HepG2 (cell line): ENCODE data around the gene HHATL. TPM values are rescaled to one million over a fixed set of nuclear protein-coding genes. Genes with fewer than 3 reads are reported as not detected.

Experiments
- ATAC-seq: fragments of 200-7000 bp; cut with Tn5 transposase; 3 replicates; pipeline ENCODE4 v1.9.1; 2020; ENCODE audit warnings: mild to moderate bottlenecking, moderate library complexity
- BruUV-seq: library from RNA; stranded (reverse); fragments of 400-500 nt; replicated peaks from 2 replicates; lab custom pipeline; 2021; lab: Mats Ljungman, UMichigan
- CTCF ChIA-PET: fragments of 300-600 bp; formaldehyde crosslinking; extraction: SDS; loops from one replicate; lab custom pipeline; 2021; ENCODE audit warnings: low total read pairs, inconsistent platforms, low intra/inter-chr PET ratio; lab: Yijun Ruan, JAX
- POLR2A ChIA-PET: fragments of 350-600 bp; sonication (Branson Sonifier 250); formaldehyde crosslinking; loops from one replicate; lab custom pipeline; 2020; ENCODE audit warnings: antibody characterized with exemption, inconsistent platforms; lab: Yijun Ruan, JAX
- DNase-seq: peaks from one replicate; pipeline ENCODE4 v3.0.0-alpha.2; 2015; ENCODE audit warnings: low spot score
- FAIRE-seq: peaks from 3 replicates; lab custom pipeline; 2011; peaks lifted over from hg19 to GRCh38; lab: Jason Lieb, UNC
- H2AFZ ChIP-seq: one replicate; pipeline ENCODE4 v1.6.1; 2011; ENCODE audit warnings: low read length, inconsistent platforms
- H3K27ac ChIP-seq: fragments of 300-600 bp; 3 replicates; pipeline ENCODE4 v1.8.0; 2011; ENCODE audit warnings: mixed run types, mild to moderate bottlenecking, mixed read lengths, low read length, inconsistent platforms; ENCODE audit not compliant: insufficient read depth; ENCODE audit errors: extremely low read length
- H3K27me3 ChIP-seq, 2 experiments: fragments of 200-600 bp in 1 of 2; 2 replicates in 1 of 2; 3 replicates in 1 of 2; pipeline versions ENCODE4 v1.6.0 to v1.8.0; 2011; ENCODE audit warnings: low read length in 2 of 2, mild to moderate bottlenecking in 2 of 2, moderate library complexity in 2 of 2, inconsistent platforms in 1 of 2; ENCODE audit not compliant: insufficient read depth in 2 of 2, control insufficient read depth in 1 of 2
- H3K36me3 ChIP-seq, 2 experiments: fragments of 200-600 bp in 1 of 2; replicated peaks in 1 of 2; 2 replicates in 1 of 2; 3 replicates in 1 of 2; pipeline versions ENCODE4 v1.5.1 to v1.8.0; 2011; ENCODE audit warnings: low read length in 2 of 2, inconsistent platforms in 1 of 2; ENCODE audit not compliant: insufficient read depth in 2 of 2, control insufficient read depth in 1 of 2
- H3K4me1 ChIP-seq: 2 replicates; pipeline ENCODE4 v1.5.1; 2012; ENCODE audit warnings: low read length, inconsistent platforms; ENCODE audit not compliant: insufficient read depth
- H3K4me2 ChIP-seq: 2 replicates; pipeline ENCODE4 v1.6.0; 2011; ENCODE audit warnings: low read depth, low read length, inconsistent platforms
- H3K4me3 ChIP-seq, 3 experiments: fragments of 200-600 bp in 1 of 3; sonication (generic), shearing (Covaris generic) in 1 of 3; replicated peaks in 1 of 3; 2 replicates each; pipeline ENCODE4 v1.5.1; 2011 to 2016; ENCODE audit warnings: low read length in 3 of 3, inconsistent platforms in 2 of 3, low read depth in 2 of 3, mild to moderate bottlenecking in 2 of 3, control low read depth in 1 of 3, mixed read lengths in 1 of 3; ENCODE audit not compliant: insufficient read depth in 1 of 3
- H3K79me2 ChIP-seq: one replicate; pipeline ENCODE4 v1.6.1; 2011; ENCODE audit warnings: low read length, inconsistent platforms; ENCODE audit not compliant: insufficient read depth
- H3K9ac ChIP-seq: 2 replicates; pipeline ENCODE4 v1.6.0; 2011; ENCODE audit warnings: mild to moderate bottlenecking, low read depth, low read length, inconsistent platforms; ENCODE audit not compliant: insufficient read depth
- H3K9me3 ChIP-seq: 2 replicates; pipeline ENCODE4 v1.5.1; 2012; ENCODE audit warnings: mild to moderate bottlenecking, low read length
- H4K20me1 ChIP-seq: 2 replicates; pipeline ENCODE4 v1.6.0; 2011; ENCODE audit warnings: inconsistent platforms, mild to moderate bottlenecking, low read length, moderate library complexity; ENCODE audit not compliant: insufficient read depth
- MTA1 ChIP-seq: sonication (generic); formaldehyde crosslinking; IDR thresholded peaks from 2 replicates; pipeline ENCODE4 v1.4.0; 2020; ENCODE audit warnings: missing genetic modification reagents, mild to moderate bottlenecking, borderline replicate concordance
- U2AF2 ChIP-seq: fragments of 200-400 bp; formaldehyde crosslinking; IDR thresholded peaks from 2 replicates; pipeline ENCODE4 v1.6.1; 2017; ENCODE audit warnings: low read depth, mild to moderate bottlenecking, low read length
- ZGPAT ChIP-seq: IDR thresholded peaks from 2 replicates; pipeline ENCODE4 v1.6.1; 2016; ENCODE audit warnings: mild to moderate bottlenecking
- ZSCAN29 ChIP-seq: sonication (generic); formaldehyde crosslinking; conservative IDR thresholded peaks from 2 replicates; pipeline ENCODE4 v1.4.0; 2020; ENCODE audit warnings: mild to moderate bottlenecking, missing genetic modification reagents
- WGBS: methylation state at CpG from one replicate; pipeline ENCODE4 v1.1.6; 2017; ENCODE audit warnings: low lambda C conversion rate; 5-methylcytosine and 5-hydroxymethylcytosine counted together
- in situ Hi-C: cut with HindIII; loops from 2 replicates; pipeline ENCODE4 v1.10.0; 2017; ENCODE audit warnings: low pct_unique_long_range_greater_than_20kb; ENCODE audit not compliant: extremely low pct_ligation_motif_present
- intact Hi-C: fragments of 100-400 bp; cut with micrococcal nuclease; formaldehyde crosslinking; loops from one replicate; pipeline ENCODE4 v1.10.0; 2022; ENCODE audit not compliant: unreplicated experiment
- polyA plus RNA-seq, 8 experiments: library from polyadenylated mRNA; depleted of rRNA in 3 of 8; stranded (reverse) in 7 of 8; unstranded in 1 of 8; fragments of >200 nt; fragmentation: Illumina TruSeq in 4 of 8; extraction: Trizol in 4 of 8; gene quantifications; 2 replicates each; pipeline versions ENCODE4 v1.2.1 to v1.2.3, GENCODE V29; 2011 to 2016; ENCODE audit warnings: low read depth in 4 of 8, missing spikeins in 1 of 8, mixed read lengths in 1 of 8; ENCODE audit not compliant: insufficient read depth in 1 of 8
- total RNA-seq, 5 experiments: library from RNA; depleted of rRNA; stranded (reverse); fragments of >200 nt; fragmentation: Illumina TruSeq; extraction: Trizol; gene quantifications; 2 replicates each; pipeline ENCODE4 v1.2.3, GENCODE V29; 2016; ENCODE audit warnings: low read depth in 1 of 5
- TF ChIP-seq, protein P1 (sequence below), 2 experiments: fragments of 450-650 bp in 1 of 2; sonication (generic) in 1 of 2; formaldehyde crosslinking; IDR thresholded peaks; 2 replicates each; pipeline versions ENCODE4 v1.5.0 to v1.8.0; 2020 to 2022; ENCODE audit warnings: mild to moderate bottlenecking in 1 of 2, missing genetic modification reagents in 1 of 2
- TF ChIP-seq, protein P2 (sequence below): sonication (generic); formaldehyde crosslinking; IDR thresholded peaks from 2 replicates; pipeline ENCODE4 v1.5.0; 2020; ENCODE audit warnings: missing genetic modification reagents
- TF ChIP-seq, protein P3 (sequence below): sonication (generic); formaldehyde crosslinking; IDR thresholded peaks from 2 replicates; pipeline ENCODE4 v1.8.0; 2022; ENCODE audit warnings: mild to moderate bottlenecking, missing genetic modification reagents, moderate library complexity

Gene HHATL
- total and polyA plus RNA-seq, 2 of the 13 experiments (the other 11 are each of a cell fraction or from before 2014, with no cell fraction given), result 0.26 TPM; not detected in 1

DNA sequence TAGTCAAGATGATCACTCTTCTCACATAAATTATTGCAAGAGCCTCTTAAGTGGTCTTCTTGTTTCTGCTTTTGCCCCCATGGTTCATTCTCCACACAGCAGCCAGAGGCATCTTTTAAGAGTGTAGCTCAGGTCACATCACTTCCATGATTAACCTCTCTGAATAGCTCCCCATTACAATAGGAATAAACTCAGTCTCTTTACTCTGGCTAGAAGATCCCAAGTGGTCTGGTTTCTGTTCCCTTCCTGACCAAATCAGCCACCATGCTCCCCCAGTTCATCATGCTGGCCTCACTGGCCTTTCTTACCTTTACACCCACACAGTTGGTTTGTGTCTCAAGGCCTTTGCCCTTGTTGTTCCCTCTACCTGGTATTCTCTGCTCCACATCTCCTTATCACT is 8.2 kb downstream of the HHATL start (continued):
- TF ChIP-seq, protein P1, sequence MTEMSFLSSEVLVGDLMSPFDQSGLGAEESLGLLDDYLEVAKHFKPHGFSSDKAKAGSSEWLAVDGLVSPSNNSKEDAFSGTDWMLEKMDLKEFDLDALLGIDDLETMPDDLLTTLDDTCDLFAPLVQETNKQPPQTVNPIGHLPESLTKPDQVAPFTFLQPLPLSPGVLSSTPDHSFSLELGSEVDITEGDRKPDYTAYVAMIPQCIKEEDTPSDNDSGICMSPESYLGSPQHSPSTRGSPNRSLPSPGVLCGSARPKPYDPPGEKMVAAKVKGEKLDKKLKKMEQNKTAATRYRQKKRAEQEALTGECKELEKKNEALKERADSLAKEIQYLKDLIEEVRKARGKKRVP (CRISPR knock-in tag; IDR thresholded peaks at IDR 0.05), result no peak
- TF ChIP-seq MTA1 (CRISPR knock-in tag), result no peak

DNA sequence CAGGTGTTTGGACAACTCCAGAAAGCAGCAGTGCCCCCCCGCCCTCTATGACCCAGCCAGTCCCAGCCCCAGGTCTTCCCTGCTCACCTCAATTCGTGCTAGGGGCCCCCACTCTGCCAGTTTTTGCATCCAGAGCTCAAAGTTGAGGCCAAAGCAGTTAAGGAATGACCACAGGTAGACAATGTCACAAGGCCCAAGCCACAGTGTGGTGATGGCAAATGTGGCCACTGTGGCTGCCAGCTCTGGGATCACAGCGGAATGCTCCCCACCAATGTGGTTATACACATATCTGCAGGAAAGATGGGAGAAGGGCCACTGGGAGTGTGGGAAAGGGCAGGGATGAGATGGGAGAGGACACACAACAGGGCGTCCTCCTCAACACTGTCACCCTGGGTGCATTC is 9.1 kb downstream of the HHATL start:
- Histone ChIP-seq H3K4me2 (no peak overlapping the region), H3K79me2 (no peaks in the 10 kb centered on the region), H3K27me3 (peaks cover 6 to 47% of the 10 kb centered on the region in 2 experiments; a peak in 4 of 5 replicates), H3K9me3 (no peaks in the 10 kb centered on the region), H4K20me1 (no peaks in the 10 kb centered on the region), H3K4me1 (no peaks in the 10 kb centered on the region), H2AFZ (no peak overlapping the region), H3K27ac (no peak overlapping the region), H3K36me3 (no peaks in the 10 kb centered on the region), H3K4me3 (no peak overlapping the region), H3K9ac (no peak overlapping the region)
- intact Hi-C loops (no loop called here), in situ Hi-C loops (no loop called here)
- no TSS peak for BruUV-seq
- DNase-seq (no peak), ATAC-seq (no peak), FAIRE-seq (no peak)
- TF ChIP-seq, protein P2, sequence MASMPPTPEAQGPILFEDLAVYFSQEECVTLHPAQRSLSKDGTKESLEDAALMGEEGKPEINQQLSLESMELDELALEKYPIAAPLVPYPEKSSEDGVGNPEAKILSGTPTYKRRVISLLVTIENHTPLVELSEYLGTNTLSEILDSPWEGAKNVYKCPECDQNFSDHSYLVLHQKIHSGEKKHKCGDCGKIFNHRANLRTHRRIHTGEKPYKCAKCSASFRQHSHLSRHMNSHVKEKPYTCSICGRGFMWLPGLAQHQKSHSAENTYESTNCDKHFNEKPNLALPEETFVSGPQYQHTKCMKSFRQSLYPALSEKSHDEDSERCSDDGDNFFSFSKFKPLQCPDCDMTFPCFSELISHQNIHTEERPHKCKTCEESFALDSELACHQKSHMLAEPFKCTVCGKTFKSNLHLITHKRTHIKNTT (CRISPR knock-in tag), result no peak
- no peak for TF ChIP-seq ZSCAN29 (CRISPR knock-in tag)
- TF ChIP-seq U2AF2, result no peak
- no peak for TF ChIP-seq ZGPAT
- TF ChIP-seq, protein P3, sequence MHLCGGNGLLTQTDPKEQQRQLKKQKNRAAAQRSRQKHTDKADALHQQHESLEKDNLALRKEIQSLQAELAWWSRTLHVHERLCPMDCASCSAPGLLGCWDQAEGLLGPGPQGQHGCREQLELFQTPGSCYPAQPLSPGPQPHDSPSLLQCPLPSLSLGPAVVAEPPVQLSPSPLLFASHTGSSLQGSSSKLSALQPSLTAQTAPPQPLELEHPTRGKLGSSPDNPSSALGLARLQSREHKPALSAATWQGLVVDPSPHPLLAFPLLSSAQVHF (CRISPR knock-in tag), result no peak
- ChIA-PET CTCF (no interaction called here), POLR2A (no interaction called here)
- 26% methylated on average over 4 of the region's 4 CpGs for WGBS
